HEK293 (cell line): Measurements from ENCODE around the gene EBF4.

ENCODE experiments used
- GLI4 ChIP-seq: fragments of 450-650 bp; formaldehyde crosslinking; IDR thresholded peaks from 2 replicates; pipeline ENCODE4 v1.5.1; 2016; ENCODE audit warnings: missing biosample characterization, missing genetic modification characterization
- HOXD13 ChIP-seq: sonication (generic); formaldehyde crosslinking; IDR thresholded peaks from 2 replicates; pipeline ENCODE4 v1.8.0; 2022; ENCODE audit warnings: missing genetic modification reagents, borderline replicate concordance
- IKZF3 ChIP-seq: fragments of 450-650 bp; IDR thresholded peaks from 2 replicates; pipeline ENCODE4 v1.5.0; 2018; ENCODE audit warnings: missing biosample characterization, mild to moderate bottlenecking, missing genetic modification characterization, moderate library complexity
- KLF17 ChIP-seq: fragments of 450-650 bp; formaldehyde crosslinking; IDR thresholded peaks from 2 replicates; pipeline ENCODE4 v1.5.1; 2016; ENCODE audit warnings: missing biosample characterization, missing genetic modification characterization
- MEIS1 ChIP-seq: sonication (generic); formaldehyde crosslinking; IDR thresholded peaks from 2 replicates; pipeline ENCODE4 v1.8.1; 2022; ENCODE audit warnings: missing genetic modification reagents, mild to moderate bottlenecking, borderline replicate concordance
- MYNN ChIP-seq: fragments of 450-650 bp; formaldehyde crosslinking; IDR thresholded peaks from 2 replicates; pipeline ENCODE4 v1.5.1; 2016; ENCODE audit warnings: missing biosample characterization, missing genetic modification characterization, borderline replicate concordance
- SP3 ChIP-seq: fragments of 450-650 bp; formaldehyde crosslinking; IDR thresholded peaks from 2 replicates; pipeline ENCODE4 v1.5.1; 2016; ENCODE audit warnings: missing biosample characterization, missing genetic modification characterization
- ZBTB26 ChIP-seq: fragments of 450-650 bp; formaldehyde crosslinking; optimal IDR thresholded peaks from 2 replicates; pipeline ENCODE3; 2016; ENCODE audit warnings: missing biosample characterization, mild to moderate bottlenecking, missing genetic modification characterization
- ZFP3 ChIP-seq: fragments of 450-650 bp; formaldehyde crosslinking; IDR thresholded peaks from 2 replicates; pipeline ENCODE4 v1.5.1; 2016; ENCODE audit warnings: low read depth, missing biosample characterization, missing genetic modification characterization
- ZNF133 ChIP-seq: fragments of 450-650 bp; formaldehyde crosslinking; IDR thresholded peaks from 2 replicates; pipeline ENCODE4 v1.5.1; 2016; ENCODE audit warnings: missing biosample characterization, missing genetic modification characterization
- ZNF140 ChIP-seq: fragments of 450-650 bp; formaldehyde crosslinking; IDR thresholded peaks from 2 replicates; pipeline ENCODE4 v1.5.1; 2016; ENCODE audit warnings: missing biosample characterization, missing genetic modification characterization
- ZNF214 ChIP-seq: fragments of 450-650 bp; formaldehyde crosslinking; IDR thresholded peaks from 2 replicates; pipeline ENCODE4 v1.5.1; 2017; ENCODE audit warnings: missing biosample characterization, mild to moderate bottlenecking, missing genetic modification characterization, borderline replicate concordance
- ZNF239 ChIP-seq: fragments of 450-650 bp; formaldehyde crosslinking; IDR thresholded peaks from 2 replicates; pipeline ENCODE4 v1.5.1; 2016; ENCODE audit warnings: missing biosample characterization, missing genetic modification characterization
- ZNF335 ChIP-seq: fragments of 450-650 bp; formaldehyde crosslinking; conservative IDR thresholded peaks from 2 replicates; pipeline ENCODE4 v1.5.1; 2016; ENCODE audit warnings: missing biosample characterization, missing genetic modification characterization
- ZNF391 ChIP-seq: fragments of 450-650 bp; formaldehyde crosslinking; IDR thresholded peaks from 2 replicates; pipeline ENCODE4 v1.5.1; 2016; ENCODE audit warnings: low read depth, missing biosample characterization, missing genetic modification characterization, borderline replicate concordance
- ZNF426 ChIP-seq: fragments of 450-650 bp; formaldehyde crosslinking; IDR thresholded peaks from 2 replicates; pipeline ENCODE4 v1.5.1; 2017; ENCODE audit warnings: missing biosample characterization, missing genetic modification characterization, mild to moderate bottlenecking, inconsistent platforms, moderate library complexity
- ZNF501 ChIP-seq: fragments of 450-650 bp; formaldehyde crosslinking; IDR thresholded peaks from 2 replicates; pipeline ENCODE4 v1.5.1; 2016; ENCODE audit warnings: missing biosample characterization, missing genetic modification characterization
- ZNF548 ChIP-seq: fragments of 450-650 bp; formaldehyde crosslinking; IDR thresholded peaks from 2 replicates; pipeline ENCODE4 v1.5.1; 2016; ENCODE audit warnings: missing biosample characterization, missing genetic modification characterization
- ZNF623 ChIP-seq: fragments of 450-650 bp; formaldehyde crosslinking; IDR thresholded peaks from 2 replicates; pipeline ENCODE4 v1.5.1; 2016; ENCODE audit warnings: missing biosample characterization, missing genetic modification characterization
- ZNF629 ChIP-seq: fragments of 450-650 bp; formaldehyde crosslinking; IDR thresholded peaks from 2 replicates; pipeline ENCODE4 v1.5.1; 2017; ENCODE audit warnings: missing biosample characterization, missing genetic modification characterization
- ZNF654 ChIP-seq: fragments of 450-650 bp; formaldehyde crosslinking; IDR thresholded peaks from 2 replicates; pipeline ENCODE4 v1.5.1; 2016; ENCODE audit warnings: low read depth, missing biosample characterization, missing genetic modification characterization
- ZNF692 ChIP-seq: fragments of 450-650 bp; formaldehyde crosslinking; IDR thresholded peaks from 2 replicates; pipeline ENCODE4 v1.5.1; 2016; ENCODE audit warnings: missing biosample characterization, missing genetic modification characterization
- ZNF704 ChIP-seq: fragments of 450-650 bp; formaldehyde crosslinking; IDR thresholded peaks from 2 replicates; pipeline ENCODE4 v1.5.1; 2016; ENCODE audit warnings: missing biosample characterization, missing genetic modification characterization
- ZNF747 ChIP-seq: fragments of 450-650 bp; formaldehyde crosslinking; IDR thresholded peaks from 2 replicates; pipeline ENCODE4 v1.5.1; 2016; ENCODE audit warnings: missing biosample characterization, missing genetic modification characterization
- ZSCAN30 ChIP-seq: fragments of 450-650 bp; IDR thresholded peaks from 2 replicates; pipeline ENCODE4 v1.5.1; 2018; ENCODE audit warnings: missing biosample characterization, mild to moderate bottlenecking, missing genetic modification characterization, moderate library complexity
- ZXDB ChIP-seq: fragments of 450-650 bp; formaldehyde crosslinking; IDR thresholded peaks from 2 replicates; pipeline ENCODE4 v1.5.1; 2016; ENCODE audit warnings: missing biosample characterization, missing genetic modification characterization
- TF ChIP-seq, protein P1 (sequence below): fragments of 450-650 bp; formaldehyde crosslinking; IDR thresholded peaks from 2 replicates; pipeline ENCODE4 v1.5.1; 2016; ENCODE audit warnings: missing biosample characterization, missing genetic modification characterization, low read depth
- TF ChIP-seq, protein P2 (sequence below): fragments of 450-650 bp; formaldehyde crosslinking; IDR thresholded peaks from 2 replicates; pipeline ENCODE4 v1.5.1; 2016; ENCODE audit warnings: missing biosample characterization, missing genetic modification characterization
- TF ChIP-seq, protein P3 (sequence below): fragments of 450-650 bp; formaldehyde crosslinking; IDR thresholded peaks from 2 replicates; pipeline ENCODE4 v1.5.1; 2017; ENCODE audit warnings: missing biosample characterization, missing genetic modification characterization

Gene EBF4

DNA sequence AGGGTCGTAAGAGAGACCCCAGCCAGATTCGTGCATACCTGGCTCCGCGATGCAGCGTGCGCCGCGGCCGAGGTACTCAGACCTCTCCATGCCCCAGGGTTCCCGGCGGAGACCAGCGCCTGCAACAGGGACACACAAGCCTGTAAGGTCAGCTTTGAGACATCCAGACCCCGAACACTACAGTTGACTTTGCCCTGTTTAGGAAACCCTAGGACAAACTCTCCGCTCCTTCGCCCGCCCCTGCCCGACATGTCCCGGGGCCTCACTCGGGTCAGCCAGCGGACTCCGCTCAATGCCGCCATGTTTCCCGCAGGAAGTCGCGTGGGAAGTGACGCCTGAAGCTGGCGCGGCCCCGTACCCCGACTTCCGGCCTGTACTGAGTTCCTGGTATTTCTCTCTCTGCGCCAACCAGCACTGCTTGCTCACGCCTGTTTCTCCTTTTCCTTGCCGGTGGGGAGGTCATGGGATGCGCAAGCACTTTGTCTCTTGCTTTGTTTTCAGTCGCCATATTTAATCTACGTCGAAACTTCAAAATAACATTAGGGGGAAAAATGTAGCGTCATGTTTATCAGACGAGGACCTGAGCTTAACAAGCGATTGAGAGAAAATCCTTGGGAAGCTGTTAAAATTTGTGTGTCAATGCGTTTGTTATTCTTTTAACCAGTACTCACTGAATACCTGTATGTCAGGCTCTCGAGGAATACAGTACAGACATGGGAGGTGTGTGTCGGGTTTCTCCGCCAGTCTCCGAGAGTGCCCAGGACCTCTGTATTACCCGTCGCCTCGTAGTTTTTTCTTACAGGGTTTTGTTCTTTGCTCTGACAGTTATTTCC, 28.5 kb upstream of the EBF4 start, which contains the start of gene IDH3B (continued):
- TF ChIP-seq SP3 (tag by site-specific recombination) (peak; percentile 56; the same call in 1 of the 2 replicates), ZNF239 (tag by site-specific recombination) (no peak), ZSCAN30 (tag by site-specific recombination) (peak; percentile 37; the same call in 1 of the 2 replicates), KLF17 (tag by site-specific recombination) (0 out of 2 replicates have a peak, but pooled peaks have one; percentile 64), GLI4 (tag by site-specific recombination) (no peak), ZNF692 (tag by site-specific recombination) (peak; percentile 70), ZNF140 (tag by site-specific recombination) (no peak), MYNN (tag by site-specific recombination) (no peak), ZNF623 (no peak), ZNF133 (no peak), ZXDB (tag by site-specific recombination) (peak; percentile 95), ZNF654 (no peak), ZNF629 (peak; percentile 86), ZNF391 (no peak; the same call in 1 of the 2 replicates), ZNF548 (tag by site-specific recombination) (no peak), MEIS1 (CRISPR knock-in tag) (no peak), HOXD13 (no peak), ZNF214 (no peak), ZBTB26 (tag by site-specific recombination) (peak; percentile 74), ZNF704 (no peak), ZNF335 (tag by site-specific recombination) (peak; percentile 77), IKZF3 (tag by site-specific recombination) (no peak), ZNF747 (tag by site-specific recombination) (no peak), ZNF426 (no peak), ZFP3 (tag by site-specific recombination) (no peak), ZNF501 (tag by site-specific recombination) (peak; percentile 60; the same call in 1 of the 2 replicates)
- TF ChIP-seq, protein P1, sequence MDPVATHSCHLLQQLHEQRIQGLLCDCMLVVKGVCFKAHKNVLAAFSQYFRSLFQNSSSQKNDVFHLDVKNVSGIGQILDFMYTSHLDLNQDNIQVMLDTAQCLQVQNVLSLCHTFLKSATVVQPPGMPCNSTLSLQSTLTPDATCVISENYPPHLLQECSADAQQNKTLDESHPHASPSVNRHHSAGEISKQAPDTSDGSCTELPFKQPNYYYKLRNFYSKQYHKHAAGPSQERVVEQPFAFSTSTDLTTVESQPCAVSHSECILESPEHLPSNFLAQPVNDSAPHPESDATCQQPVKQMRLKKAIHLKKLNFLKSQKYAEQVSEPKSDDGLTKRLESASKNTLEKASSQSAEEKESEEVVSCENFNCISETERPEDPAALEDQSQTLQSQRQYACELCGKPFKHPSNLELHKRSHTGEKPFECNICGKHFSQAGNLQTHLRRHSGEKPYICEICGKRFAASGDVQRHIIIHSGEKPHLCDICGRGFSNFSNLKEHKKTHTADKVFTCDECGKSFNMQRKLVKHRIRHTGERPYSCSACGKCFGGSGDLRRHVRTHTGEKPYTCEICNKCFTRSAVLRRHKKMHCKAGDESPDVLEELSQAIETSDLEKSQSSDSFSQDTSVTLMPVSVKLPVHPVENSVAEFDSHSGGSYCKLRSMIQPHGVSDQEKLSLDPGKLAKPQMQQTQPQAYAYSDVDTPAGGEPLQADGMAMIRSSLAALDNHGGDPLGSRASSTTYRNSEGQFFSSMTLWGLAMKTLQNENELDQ (tag by site-specific recombination): no peak
- TF ChIP-seq, protein P2, sequence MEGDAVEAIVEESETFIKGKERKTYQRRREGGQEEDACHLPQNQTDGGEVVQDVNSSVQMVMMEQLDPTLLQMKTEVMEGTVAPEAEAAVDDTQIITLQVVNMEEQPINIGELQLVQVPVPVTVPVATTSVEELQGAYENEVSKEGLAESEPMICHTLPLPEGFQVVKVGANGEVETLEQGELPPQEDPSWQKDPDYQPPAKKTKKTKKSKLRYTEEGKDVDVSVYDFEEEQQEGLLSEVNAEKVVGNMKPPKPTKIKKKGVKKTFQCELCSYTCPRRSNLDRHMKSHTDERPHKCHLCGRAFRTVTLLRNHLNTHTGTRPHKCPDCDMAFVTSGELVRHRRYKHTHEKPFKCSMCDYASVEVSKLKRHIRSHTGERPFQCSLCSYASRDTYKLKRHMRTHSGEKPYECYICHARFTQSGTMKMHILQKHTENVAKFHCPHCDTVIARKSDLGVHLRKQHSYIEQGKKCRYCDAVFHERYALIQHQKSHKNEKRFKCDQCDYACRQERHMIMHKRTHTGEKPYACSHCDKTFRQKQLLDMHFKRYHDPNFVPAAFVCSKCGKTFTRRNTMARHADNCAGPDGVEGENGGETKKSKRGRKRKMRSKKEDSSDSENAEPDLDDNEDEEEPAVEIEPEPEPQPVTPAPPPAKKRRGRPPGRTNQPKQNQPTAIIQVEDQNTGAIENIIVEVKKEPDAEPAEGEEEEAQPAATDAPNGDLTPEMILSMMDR (tag by site-specific recombination): no peak
- TF ChIP-seq, protein P3, sequence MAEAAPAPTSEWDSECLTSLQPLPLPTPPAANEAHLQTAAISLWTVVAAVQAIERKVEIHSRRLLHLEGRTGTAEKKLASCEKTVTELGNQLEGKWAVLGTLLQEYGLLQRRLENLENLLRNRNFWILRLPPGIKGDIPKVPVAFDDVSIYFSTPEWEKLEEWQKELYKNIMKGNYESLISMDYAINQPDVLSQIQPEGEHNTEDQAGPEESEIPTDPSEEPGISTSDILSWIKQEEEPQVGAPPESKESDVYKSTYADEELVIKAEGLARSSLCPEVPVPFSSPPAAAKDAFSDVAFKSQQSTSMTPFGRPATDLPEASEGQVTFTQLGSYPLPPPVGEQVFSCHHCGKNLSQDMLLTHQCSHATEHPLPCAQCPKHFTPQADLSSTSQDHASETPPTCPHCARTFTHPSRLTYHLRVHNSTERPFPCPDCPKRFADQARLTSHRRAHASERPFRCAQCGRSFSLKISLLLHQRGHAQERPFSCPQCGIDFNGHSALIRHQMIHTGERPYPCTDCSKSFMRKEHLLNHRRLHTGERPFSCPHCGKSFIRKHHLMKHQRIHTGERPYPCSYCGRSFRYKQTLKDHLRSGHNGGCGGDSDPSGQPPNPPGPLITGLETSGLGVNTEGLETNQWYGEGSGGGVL: no peak
